Kidney epithelial cell (primary cell): ENCODE measurements around the gene PLXNB2. TPM values are rescaled to one million over a fixed set of nuclear protein-coding genes. Genes with fewer than 3 reads are reported as not detected.

Source experiments
- DNase-seq: peaks from one replicate; pipeline ENCODE4 v3.0.0-alpha.2; 2010; ENCODE audit warnings: low read depth
- H3K27me3 ChIP-seq: 2 replicates; pipeline ENCODE4 v1.6.0; 2011; ENCODE audit warnings: low read length; ENCODE audit not compliant: control insufficient read depth, insufficient read depth
- H3K36me3 ChIP-seq: 2 replicates; pipeline ENCODE4 v1.5.1; 2011; ENCODE audit warnings: low read length; ENCODE audit not compliant: control insufficient read depth, insufficient read depth
- H3K4me3 ChIP-seq: 2 replicates; pipeline ENCODE4 v1.5.1; 2011; ENCODE audit warnings: low read depth, mild to moderate bottlenecking, control low read depth, low read length
- total RNA-seq: library from RNA; depleted of rRNA; stranded (reverse); fragments of >200 nt; gene quantifications from 2 replicates; pipeline ENCODE4 v1.2.3, GENCODE V29; 2015
- TF ChIP-seq, protein P1 (sequence below): IDR thresholded peaks from 2 replicates; pipeline ENCODE4 v1.5.1; 2011; ENCODE audit warnings: mild to moderate bottlenecking, moderate library complexity, low read length, control low read depth, inconsistent platforms; ENCODE audit not compliant: insufficient read depth, poor library complexity, severe bottlenecking

The PLXNB2 gene
- total RNA-seq, 1 donor from 2014 or later, result 251 TPM

DNA sequence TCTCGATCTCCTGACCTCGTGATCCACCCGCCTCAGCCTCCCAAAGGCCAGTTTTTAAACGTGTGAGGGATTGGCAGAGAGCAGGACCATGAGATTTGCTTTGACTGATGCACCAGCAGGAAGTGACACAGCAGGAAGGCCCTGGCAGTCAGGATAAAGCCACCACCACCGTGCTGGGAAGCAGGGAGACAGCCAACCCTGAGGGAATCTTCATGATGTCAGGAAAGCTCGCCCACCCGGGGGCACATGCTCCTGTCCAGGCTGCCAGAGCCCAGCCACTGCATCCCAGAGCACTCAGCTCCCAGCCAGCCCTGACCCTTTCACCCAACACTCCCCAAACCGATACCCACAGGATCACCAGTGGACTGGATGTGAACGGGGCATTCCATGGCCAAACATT is 68.7 kb downstream of the PLXNB2 start:
- TF ChIP-seq, protein P1, sequence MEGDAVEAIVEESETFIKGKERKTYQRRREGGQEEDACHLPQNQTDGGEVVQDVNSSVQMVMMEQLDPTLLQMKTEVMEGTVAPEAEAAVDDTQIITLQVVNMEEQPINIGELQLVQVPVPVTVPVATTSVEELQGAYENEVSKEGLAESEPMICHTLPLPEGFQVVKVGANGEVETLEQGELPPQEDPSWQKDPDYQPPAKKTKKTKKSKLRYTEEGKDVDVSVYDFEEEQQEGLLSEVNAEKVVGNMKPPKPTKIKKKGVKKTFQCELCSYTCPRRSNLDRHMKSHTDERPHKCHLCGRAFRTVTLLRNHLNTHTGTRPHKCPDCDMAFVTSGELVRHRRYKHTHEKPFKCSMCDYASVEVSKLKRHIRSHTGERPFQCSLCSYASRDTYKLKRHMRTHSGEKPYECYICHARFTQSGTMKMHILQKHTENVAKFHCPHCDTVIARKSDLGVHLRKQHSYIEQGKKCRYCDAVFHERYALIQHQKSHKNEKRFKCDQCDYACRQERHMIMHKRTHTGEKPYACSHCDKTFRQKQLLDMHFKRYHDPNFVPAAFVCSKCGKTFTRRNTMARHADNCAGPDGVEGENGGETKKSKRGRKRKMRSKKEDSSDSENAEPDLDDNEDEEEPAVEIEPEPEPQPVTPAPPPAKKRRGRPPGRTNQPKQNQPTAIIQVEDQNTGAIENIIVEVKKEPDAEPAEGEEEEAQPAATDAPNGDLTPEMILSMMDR, result no peak
- Histone ChIP-seq H3K27me3 (no peaks in the 10 kb centered on the region), H3K36me3 (peaks cover 2% of the 10 kb centered on the region), H3K4me3 (no peak overlapping the region)
- no peak for DNase-seq

DNA sequence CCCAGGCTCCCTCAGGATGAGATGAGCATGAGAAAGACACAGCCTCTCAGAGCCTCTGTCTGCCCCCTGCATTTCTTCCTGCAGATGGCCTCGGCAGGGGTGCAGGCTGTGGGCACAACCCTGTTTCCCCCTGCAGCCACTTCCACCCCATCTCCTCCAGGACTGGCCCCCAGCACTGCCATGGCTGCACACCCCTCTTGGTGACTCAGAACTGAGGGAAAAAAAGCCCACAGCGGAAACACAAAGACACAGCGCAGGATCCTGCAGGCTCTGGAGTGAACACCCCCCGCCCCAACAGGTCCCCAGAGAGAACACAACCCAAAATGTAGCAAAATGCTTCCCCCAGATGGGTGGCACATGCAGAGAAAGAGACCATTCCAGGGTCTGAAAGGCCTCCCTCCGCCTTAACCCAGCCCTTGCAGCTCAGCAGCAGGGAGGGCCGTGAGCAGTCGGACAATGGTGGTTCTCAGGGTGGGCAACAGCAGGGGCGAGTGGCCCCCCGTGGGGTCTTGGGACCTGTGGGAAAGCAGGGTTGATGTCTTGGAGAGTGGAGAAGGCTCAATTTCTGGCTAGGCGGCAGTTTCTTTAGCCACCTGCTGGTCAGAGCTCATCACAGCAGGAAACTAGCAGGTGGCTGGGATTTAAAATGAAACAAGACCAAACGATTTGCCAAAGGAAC is 70.6 kb downstream of the PLXNB2 start:
- TF ChIP-seq, protein P1, result peak; percentile 54
- no peak overlapping the region for H3K4me3 ChIP-seq
- H3K27me3 ChIP-seq, result no peaks in the 10 kb centered on the region
- no peak for DNase-seq
- H3K36me3 ChIP-seq, result peaks cover 2% of the 10 kb centered on the region

DNA sequence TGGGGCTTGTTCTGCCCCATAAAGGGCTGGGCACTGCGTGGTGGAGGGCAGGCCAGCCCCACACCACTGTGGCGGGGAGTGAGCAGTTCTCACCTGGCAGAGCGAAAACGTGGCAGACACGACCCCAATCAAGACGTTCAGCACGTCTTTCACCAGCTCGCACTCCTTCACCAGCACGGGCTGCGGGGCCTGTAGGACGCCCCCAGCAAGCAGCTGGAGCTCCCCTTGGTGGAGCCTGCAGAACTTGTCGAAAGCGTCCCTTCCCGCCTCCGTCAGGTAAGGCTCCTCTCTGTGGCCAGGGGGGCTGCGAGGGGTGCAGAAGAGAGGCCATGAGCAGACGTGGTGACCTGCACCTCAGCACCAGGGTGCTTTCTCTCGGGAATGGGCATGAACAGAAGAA is 74.2 kb downstream of the PLXNB2 start:
- TF ChIP-seq, protein P1, result no peak
- H3K36me3 ChIP-seq, result no peaks in the 10 kb centered on the region
- no peak for DNase-seq

DNA sequence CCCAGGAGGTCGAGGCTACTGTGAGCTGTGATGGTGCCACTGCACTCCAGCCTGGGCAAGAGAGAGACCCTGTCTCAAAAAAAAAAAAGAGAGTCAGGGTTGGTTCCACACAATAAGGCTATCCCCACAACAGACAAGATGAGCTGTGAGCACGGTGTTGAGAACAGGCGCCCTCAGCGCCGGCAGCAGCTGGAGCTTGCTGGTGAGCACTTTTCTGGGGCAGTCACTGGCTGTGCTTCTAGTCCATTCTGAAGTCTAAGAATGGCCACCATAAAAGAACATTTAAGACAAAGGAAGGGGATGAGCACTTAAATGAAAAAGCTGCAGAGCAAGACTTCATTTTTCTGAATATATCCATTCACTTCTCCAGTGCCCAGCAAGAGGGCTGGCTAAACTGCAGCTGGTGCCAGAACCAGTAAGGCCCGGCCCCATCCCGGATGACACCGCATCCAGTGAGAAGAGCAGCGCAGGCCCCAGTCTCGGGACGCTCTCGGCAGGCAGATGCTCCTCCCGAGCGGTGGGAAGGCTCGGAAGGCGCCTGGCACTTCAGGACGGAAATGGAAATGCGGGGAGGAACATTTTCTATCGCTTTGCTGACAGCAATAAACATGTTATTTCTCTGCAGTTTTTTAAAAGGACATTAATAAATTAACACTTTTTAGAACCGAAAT is 74.8 kb downstream of the PLXNB2 start:
- Histone ChIP-seq H3K27me3 (no peaks in the 10 kb centered on the region), H3K36me3 (no peaks in the 10 kb centered on the region), H3K4me3 (no peak overlapping the region)
- TF ChIP-seq, protein P1, result no peak
- no peak for DNase-seq

More for the DNA sequence above, 74.2 kb downstream of the PLXNB2 start:
- H3K27me3 ChIP-seq, result no peaks in the 10 kb centered on the region
- H3K4me3 ChIP-seq, result no peak overlapping the region

DNA sequence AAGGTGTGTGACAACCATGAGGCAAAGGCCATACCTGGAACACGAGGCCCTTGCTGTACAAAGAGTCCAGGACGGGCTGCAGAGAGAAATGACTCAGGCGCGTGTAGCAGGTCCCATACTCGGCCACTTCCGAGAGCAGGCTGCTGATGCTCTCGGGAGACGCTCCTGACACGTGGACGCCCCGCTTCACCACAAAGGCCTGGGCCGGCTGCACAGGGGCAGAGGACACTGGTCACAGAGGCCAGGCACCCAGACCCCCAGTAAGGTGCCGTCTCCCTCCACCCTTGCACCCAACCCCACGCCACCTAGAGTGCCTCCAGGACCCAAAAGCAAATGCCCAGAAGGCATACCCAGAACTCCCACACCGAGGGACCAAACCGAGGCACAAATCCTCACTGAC is 78.1 kb downstream of the PLXNB2 start:
- H3K27me3 ChIP-seq, result no peaks in the 10 kb centered on the region
- TF ChIP-seq, protein P1, result no peak
- H3K4me3 ChIP-seq, result no peak overlapping the region
- DNase-seq, result no peak
- H3K36me3 ChIP-seq, result no peaks in the 10 kb centered on the region
